KBM-7 (cell line): ENCODE data around the gene NTMT2.
A peak's percentile ranks its signal among the peaks of the same experiment; 100 is the strongest.
"Not testable (repeated sequence)": the region's sequence is repeated elsewhere in the genome, so short reads cannot be mapped to it uniquely, and the experiment has no call there.

Source experiments
- DNase-seq: peaks from one replicate; pipeline ENCODE4 v3.0.0-alpha.2; 2015
- in situ Hi-C: fragments of 300-500 bp; cut with MboI; formaldehyde crosslinking; loops from 2 replicates; pipeline ENCODE4 v1.14.3; 2020; ENCODE audit warnings: low sequenced_read_pairs, low pct_unique_long_range_greater_than_20kb, mixed read lengths

The NTMT2 gene

DNA sequence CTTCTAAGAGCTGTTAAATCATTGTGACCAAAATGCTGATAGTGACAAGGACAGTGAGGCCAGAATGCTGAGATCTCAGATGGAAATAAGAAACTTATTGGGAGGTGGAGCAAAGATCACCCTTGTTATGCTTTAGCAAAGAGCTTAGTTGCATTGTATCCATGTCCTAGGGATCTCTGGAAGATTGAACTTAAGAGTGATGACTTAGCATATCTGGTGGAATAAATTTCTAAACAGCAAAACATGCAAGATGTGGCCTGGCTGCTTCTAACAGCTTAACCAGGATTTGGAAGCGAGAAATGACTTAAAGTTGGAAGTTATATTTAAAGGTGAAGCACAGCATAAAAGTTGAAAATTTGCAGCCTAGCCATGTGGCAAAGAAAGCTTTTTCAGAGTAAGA lies 7.7 kb downstream of the NTMT2 start:
- no peak for DNase-seq
- in situ Hi-C loops, result no loop called here

DNA sequence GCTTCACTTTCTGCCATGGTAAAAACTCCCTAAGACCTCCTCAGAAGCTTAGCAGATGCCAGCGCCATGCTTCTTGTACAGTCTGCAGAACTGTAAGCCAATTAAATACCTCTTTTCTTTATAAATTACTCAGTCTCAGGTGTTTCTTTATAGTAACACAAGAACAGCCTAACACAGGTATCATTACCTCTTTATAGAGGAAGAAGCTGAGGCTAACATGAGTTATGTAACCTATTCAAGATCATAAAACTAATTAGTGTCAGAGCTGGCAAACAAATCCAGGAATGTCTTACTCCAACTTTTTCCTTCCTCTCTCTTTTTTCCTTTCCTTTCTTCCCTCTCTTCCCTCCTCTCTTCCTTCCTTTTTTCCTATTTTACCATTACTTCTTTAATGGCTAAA lies 9.3 kb downstream of the NTMT2 start:
- in situ Hi-C loops, result no loop called here
- no peak for DNase-seq

DNA sequence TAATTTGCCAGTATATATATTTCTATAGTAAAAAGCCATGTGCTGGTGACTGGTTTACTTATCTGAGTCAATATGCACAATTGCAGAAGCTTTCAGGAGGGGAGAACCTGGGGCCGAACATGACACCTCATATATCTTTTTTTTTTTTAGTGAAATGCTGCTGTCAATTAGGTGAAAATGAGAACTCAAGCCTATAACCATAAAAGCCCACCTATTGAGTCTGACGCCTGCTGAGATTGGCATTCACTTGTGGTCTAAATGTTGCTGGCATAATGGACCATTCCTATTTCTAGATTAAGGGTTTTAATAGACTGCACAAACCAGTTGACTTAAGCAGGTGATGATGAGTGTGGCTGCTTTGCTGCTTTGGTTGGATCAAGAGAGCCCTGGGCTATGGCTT lies 10.8 kb downstream of the NTMT2 start:
- in situ Hi-C loops, result no loop called here
- no peak for DNase-seq

DNA sequence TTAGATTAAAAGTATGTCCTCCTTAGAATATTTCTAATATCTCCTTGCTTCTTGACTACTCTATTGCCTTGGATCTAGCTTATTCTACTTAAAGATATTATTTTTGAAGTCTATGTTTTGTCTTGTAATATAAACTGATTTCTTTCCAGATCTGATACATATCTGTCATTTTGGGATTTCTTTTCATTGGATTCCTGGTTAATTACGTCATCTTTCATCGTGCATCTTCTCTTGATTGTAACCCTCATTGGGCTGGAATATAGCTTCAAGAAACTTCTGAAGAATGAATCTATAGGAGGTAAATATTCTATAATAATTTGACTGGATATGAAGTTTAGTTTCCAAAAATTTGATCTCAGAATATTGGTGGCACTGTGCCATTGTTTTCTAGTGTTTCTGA lies 12.1 kb downstream of the NTMT2 start:
- in situ Hi-C loops, result no loop called here
- DNase-seq, result no peak

DNA sequence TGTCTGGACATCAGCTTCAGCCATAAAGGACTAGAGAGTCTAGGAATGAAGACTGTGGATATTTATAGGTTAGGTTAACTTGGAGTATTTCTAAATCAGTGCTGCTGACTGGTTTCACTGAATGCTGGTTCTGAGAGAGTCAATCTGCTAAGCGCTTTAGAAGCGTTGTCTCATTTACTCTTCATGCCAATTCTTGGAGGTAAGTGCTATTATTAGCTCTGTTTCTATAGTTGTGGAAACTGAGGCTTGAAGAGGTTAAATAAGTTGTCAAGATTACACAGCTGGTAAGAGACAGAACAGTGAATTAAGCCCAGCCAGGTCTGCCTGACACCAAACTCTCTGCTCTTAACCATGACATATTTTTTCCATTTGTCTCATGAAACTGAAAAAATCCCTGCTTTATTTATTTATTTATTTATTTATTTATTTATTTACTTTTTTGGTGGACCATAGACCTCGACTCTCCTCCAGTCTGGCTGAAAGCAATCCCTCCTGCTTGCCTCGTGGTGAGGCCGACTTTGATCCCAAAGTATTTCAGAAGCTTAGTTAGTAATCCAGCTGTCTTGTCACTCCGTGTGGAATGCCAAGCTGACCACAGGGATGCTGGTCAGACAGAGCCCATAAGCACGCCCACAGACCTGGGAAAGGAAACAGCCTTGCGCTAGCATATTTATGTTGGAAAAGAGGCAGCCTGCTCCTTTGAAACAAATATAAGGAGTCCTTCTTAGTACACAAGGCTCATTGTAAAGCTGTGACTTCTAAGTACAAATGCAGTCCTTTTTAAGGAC lies 16.9 kb downstream of the NTMT2 start:
- DNase-seq, result no peak

DNA sequence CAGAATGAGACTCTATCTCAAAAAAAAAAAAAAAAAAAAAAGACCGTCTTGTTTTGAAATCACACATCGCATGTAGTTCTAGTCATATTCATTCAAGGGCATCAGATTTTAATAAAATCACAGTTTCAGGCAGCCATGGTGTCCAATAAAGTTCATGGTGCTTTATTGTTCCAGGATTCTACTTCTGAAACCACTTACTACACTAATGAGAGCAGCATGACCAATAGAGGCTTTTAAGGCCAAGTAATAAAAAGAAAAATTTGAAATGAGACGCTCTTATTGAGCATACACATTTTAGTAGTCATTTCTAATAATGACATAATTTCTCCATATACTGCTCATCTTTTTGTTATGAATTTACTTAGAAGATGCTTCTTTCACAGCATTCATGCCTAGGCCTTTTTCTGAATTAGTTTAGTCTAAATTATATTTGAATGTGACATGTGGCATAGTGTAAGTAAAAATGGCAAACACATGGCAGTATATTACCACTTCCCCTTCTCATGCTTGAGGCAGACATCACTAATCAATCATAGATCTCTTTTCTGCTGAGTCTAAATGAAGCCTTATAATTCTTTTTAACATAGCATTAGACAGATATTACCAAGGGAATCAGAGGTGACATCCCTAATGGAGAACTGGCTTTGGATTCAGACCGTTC lies 18.5 kb downstream of the NTMT2 start:
- peak; percentile 4 for DNase-seq
- in situ Hi-C loops, result no loop called here

More for the DNA sequence above, 16.9 kb downstream of the NTMT2 start:
- in situ Hi-C loops, result no loop called here

DNA sequence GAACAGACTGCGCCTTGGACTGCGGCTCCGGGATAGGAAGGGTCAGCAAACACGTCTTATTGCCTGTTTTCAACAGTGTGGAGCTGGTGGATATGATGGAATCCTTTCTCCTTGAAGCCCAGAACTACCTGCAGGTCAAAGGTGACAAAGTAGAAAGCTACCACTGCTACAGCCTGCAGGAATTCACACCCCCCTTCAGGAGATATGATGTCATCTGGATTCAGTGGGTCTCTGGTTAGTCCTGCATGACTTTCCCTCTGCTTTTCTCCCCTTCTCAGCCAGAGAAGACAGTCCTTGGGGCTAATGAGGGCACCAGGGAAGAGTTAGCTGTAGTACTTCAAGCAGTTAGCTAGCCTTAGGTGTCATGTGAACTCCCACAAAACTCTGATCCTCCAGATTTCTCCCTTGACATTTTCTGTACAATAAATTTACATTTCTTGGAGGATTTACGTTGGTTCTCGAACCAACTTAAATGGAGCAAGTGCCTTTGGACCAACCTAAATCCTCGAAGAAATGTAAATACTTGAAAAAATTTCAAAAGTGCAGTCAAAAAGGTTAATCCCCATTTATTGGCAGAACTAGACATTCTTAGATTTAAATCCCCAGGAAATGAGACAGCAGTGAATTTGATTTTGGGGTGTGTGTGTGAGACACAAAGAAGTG lies 20.9 kb downstream of the NTMT2 start:
- in situ Hi-C loops, result no loop called here

DNA sequence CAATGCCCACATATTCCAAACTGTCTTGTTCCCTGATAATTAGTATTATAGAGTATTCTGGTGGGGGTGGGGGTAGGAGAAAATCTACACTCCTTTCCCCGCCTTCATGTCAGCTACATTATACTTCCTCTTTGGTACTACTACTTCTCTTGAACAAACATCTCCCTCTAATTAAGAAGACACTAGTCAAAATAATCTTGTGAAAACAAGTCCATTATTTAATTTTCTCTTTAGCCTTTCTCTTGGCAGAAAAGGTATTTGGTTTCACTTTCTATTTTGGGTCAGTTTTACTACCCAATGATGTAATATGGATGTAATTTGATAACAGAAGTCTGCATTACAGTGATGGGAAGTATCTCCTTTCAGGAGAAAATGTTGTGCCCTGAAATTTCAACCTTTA lies 22.5 kb downstream of the NTMT2 start:
- in situ Hi-C loops, result no loop called here

More for the DNA sequence above, 20.9 kb downstream of the NTMT2 start:
- DNase-seq, result no peak

DNA sequence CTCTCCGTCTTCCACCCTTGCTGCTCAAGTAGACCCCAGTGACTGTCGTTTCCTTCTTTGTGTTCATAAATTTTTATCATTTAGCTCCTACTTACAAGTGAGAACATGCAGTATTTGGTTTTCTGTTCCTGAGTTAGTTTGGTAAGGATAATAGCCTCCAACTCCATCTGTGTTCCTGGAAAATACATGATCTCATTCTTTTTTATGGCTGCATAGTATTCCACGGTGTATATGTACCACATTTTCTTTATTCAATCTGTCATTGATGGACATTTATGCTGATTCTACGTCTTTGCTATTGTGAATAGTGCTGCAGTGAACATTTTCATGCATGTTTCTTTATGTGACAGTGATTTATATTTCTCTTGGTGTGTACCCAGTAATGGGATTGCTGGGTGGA lies 24.8 kb downstream of the NTMT2 start:
- DNase-seq, in situ Hi-C loops: not testable (repeated sequence)

More for the DNA sequence above, 22.5 kb downstream of the NTMT2 start:
- peak; percentile 3 for DNase-seq

DNA sequence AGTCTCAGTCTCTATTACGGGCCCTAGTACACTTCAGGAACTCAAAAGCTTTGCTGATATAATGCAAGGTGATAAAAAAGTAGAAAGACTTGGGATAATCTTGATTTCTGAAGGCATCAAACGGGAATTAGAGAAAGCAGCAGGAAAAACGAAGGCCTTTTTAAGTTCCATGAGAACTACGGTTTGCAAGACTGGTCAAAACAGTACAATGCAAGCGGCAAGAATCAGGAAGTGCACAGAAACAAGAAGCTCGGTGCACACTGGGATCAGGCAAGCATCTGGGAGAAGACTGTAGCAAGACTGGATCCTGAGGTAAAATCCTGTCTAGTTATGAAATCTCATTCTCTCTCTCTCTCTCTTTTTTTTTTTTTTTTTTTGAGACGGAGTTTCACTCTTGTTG lies 28.6 kb downstream of the NTMT2 start:
- in situ Hi-C loops, result no loop called here
- no peak for DNase-seq

DNA sequence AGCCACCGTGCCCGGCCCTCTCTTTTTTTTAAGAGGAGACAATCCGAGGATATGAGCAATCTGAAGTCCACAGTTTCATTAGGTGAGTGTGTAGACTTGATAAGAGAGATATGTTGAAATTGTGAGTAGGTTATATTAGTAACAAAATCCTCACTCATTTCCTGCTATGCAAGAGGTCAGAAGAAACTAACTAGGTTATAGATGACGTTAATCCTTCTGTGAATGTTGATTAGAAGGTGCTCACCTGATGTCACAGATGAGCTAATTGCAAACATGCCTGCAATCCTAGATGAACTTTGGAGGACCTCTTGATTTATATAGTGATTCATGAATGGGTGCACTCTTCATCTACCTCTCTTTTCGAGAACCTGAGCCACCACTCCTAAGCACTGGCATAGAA lies 29.3 kb downstream of the NTMT2 start:
- DNase-seq, result no peak
- in situ Hi-C loops, result no loop called here

DNA sequence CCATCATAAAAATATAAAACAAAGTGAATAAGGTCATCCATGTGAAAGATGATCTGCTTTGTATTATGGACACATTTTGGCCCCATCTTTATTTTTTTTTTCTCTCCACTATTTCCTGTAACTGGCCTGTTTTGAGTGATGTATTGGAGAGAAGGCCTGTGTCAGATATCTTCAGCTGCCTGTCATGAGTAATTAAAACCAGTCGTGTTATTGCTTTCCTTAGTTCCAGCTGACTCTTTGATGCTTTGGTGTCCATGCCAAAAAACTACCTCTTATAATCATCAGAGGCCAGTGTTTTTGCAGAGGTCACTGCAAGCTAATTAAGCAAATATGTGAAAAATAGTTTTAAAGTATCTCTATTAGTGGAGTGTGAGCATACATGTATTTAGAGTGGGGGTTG lies 29.7 kb downstream of the NTMT2 start:
- DNase-seq, result no peak
- in situ Hi-C loops, result no loop called here

DNA sequence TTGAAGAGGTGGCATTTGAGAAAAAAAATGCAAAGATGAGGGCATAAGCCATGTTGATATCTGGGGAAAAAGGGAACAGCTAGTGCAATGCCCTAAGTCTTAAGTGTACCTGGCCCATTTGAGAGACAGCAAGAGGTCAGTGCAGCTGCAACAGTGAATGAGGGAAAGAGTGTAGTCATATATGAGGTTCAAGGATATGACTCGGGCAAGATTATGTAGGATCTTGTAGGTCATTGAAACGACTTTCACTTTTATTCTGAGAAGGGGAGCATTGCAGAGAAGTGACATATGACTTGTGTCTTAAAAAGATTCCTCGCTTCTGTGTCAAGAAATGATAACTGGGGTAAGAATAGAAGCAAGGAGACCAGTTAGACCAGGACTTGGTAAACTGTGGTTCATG lies 31.0 kb downstream of the NTMT2 start:
- no peak for DNase-seq
- in situ Hi-C loops, result no loop called here

DNA sequence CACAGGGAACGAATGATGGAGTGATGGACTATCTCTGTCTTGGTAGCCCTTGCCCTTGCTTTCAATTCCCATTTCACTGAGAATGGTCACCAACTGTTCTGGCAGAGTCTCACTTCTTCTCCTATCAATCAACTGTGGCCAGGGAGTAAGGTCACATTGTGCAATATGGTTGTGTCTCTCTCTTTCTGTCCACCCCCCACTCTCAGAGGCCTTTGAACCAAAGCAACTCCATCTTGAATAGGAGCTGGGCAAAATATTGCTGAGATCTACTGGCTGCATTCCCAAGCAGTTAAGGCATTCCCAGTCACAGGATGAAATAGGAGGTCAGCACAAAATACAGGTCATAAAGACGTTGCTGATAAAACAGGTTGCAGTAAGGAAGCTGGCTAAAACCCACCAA lies 36.7 kb downstream of the NTMT2 start:
- no peak for DNase-seq
- in situ Hi-C loops, result no loop called here

DNA sequence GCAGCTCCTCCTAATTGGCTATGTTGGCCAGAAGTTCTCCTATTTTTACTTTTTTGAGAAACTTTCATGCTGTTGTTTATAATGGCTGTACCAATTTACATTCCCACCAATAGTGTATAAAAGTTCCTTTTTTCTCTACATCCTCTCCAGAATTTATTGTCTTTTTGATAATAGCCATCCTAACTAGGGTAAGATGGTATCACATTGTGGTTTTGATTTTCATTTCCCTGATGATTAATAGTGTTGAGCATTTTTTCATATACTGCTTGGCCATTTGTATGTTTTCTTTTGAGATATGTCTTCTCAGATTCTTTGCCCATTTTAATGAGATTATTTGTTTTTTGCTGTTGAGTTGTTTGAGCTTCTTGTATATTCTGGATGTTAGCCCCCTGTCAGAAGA lies 46.8 kb downstream of the NTMT2 start:
- in situ Hi-C loops, result no loop called here
- DNase-seq, result no peak

DNA sequence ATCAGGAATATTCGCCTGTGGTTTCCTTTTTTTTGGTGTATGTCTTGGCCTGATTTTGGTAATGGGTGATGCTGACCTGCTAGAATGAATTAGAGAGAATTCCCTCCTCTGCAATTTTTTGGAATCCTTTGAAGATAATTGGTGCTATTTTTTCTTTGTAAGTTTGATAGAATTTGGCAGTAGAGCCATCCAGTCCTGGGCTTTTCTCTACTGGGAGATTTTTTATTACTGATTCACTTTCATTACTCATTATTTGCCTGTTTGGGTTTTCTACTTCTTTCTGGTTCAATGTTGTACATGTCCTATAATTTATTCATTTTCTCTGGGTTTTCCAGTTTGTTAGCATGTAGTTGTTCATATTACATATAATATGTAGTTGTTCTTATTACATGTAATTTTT lies 48.7 kb downstream of the NTMT2 start:
- DNase-seq, result no peak
- in situ Hi-C loops, result no loop called here

DNA sequence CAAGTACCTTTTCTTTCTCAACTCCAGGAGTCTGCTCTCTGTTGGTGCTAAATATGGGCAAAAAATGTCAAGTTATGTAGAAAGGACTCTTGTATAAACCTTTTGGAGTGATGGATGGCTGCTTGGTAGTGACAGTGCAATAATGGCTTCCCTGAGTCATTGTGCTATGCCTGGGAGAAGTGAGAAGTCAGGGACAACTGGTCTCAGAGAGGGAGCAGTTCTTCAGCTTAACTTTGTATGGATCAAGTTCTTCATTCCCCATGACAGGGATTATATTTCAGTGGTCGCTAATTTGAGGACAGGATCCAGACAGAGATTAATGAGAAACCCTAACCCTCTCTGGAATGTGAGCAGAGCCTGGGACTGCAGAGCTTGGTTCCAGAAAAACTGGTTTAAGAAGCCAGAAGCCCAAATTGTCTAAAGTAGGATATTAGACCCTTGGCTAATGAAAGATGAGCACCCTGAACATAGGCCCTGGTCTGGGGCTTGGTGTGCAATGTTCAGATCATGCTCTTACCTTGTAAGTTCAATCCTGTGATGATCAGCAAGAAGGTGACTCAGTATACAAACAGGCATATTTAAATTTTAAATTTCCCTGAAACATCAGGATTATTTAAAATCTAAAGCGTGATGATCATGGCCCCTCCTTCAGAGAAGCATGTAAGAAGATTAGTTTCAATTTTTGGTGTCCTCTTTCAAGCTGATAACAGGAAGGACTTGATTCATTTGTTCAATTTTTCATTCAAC lies 50.9 kb downstream of the NTMT2 start:
- in situ Hi-C loops, result no loop called here
- no peak for DNase-seq

DNA sequence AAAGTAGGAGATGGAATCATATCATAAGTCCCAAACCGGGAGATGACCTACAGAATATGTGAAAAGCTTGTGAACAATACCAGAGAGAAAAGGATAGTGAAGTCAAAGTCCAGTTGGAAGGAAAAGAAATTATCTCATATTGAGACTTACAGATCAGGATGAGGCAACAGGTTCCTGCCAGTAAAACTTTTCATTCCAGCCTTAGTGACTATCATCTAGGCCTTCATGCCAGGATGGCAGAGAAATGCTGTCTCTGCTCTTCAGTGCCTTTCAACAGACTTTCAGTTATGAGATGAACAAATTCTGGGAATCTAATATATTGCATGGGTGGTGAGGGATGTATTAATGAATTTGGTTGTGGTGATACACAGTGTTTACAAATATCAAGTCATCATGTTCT lies 52.3 kb downstream of the NTMT2 start:
- in situ Hi-C loops, result no loop called here
- DNase-seq, result no peak

DNA sequence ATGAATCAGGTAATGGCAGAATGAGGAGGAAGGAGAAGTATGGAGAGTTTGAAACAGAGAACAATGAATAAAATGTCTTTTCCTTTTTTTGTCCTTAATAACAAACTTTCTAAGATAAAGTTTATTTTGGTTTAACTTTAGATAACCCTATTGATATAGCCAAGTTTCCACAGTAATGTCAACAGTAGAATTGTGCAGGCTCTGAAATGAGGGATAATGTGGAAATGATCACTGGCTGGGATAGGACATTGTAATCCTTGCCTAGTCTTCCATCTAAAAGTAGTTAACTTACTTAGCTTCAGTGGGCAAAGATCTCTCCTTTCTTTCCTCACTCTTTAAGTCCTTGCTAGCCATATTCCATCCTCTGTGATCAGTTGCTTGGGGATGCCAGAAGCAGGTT lies 52.8 kb downstream of the NTMT2 start:
- in situ Hi-C loops, result no loop called here
- DNase-seq, result no peak

DNA sequence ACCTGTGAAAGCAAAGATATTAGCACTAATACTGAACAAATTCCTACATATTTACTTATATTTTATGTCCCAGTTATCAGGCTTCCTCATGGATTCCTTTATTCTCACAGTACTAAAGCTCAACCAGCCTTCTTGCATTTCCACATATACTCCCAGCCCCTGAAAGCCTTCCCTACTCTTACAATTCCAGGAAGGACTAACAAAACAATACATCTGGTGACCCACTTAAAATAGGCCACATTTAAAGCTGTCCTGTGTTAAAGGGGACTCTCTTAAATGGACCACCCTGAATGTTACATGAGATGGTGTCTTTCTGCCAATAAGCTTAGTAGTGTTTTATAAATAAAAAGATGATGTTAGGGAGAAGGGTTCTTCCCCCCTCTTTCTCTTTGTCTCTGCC lies 54.4 kb downstream of the NTMT2 start:
- DNase-seq, result no peak
- in situ Hi-C loops, result no loop called here
